Vagina (tissue), 2 donors: Measurements from ENCODE around the gene IGF2BP1. TPM values are rescaled to one million over a fixed set of nuclear protein-coding genes. Genes with fewer than 3 reads are reported as not detected.

Source experiments
- DNase-seq, 2 donors: peaks; one replicate each; pipeline ENCODE4 v3.0.0-alpha.2; 2017; ENCODE audit errors: extremely low spot score in 2 of 2
- H3K27ac ChIP-seq: fragments of 200-600 bp; sonication (generic); one replicate; pipeline ENCODE4 v1.5.1; 2019
- H3K27me3 ChIP-seq: fragments of 200-600 bp; sonication (generic); one replicate; pipeline ENCODE4 v1.5.1; 2019
- H3K36me3 ChIP-seq, 2 donors: fragments of 200-600 bp; sonication (generic); one replicate each; pipeline ENCODE4 v1.5.1; 2017 to 2019
- H3K4me1 ChIP-seq: fragments of 200-600 bp; sonication (generic); one replicate; pipeline ENCODE4 v1.5.1; 2019
- H3K4me3 ChIP-seq, 2 donors: fragments of 200-600 bp; sonication (generic); 1 replicate in 1 of 2; 2 replicates in 1 of 2; pipeline ENCODE4 v1.5.1; 2016 to 2019
- H3K9me3 ChIP-seq: fragments of 200-600 bp; sonication (generic); one replicate; pipeline ENCODE4 v1.5.1; 2019
- POLR2A ChIP-seq, 2 donors: fragments of 450-650 bp; IDR thresholded peaks; one replicate each; pipeline ENCODE4 v1.6.1; 2017; ENCODE audit warnings: antibody characterized with exemption in 2 of 2, mild to moderate bottlenecking in 2 of 2, moderate library complexity in 2 of 2
- POLR2AphosphoS5 ChIP-seq, 2 donors: sonication (generic); formaldehyde crosslinking; IDR thresholded peaks; one replicate each; pipeline ENCODE4 v1.9.0; 2017; ENCODE audit warnings: antibody characterized with exemption in 2 of 2, mild to moderate bottlenecking in 2 of 2, low read depth in 1 of 2; ENCODE audit not compliant: insufficient read depth in 1 of 2
- intact Hi-C: fragments of 100-400 bp; cut with DNase I; formaldehyde crosslinking; loops from one replicate; pipeline ENCODE4 v1.15.1; 2023
- total RNA-seq: library from RNA; depleted of rRNA; stranded (reverse); fragments of >200 nt; gene quantifications from one replicate; pipeline ENCODE4 v1.2.3, GENCODE V29; 2016
- TF ChIP-seq, protein P1 (sequence below), 3 experiments: fragments of 450-650 bp in 2 of 3; fragments of 200-600 bp in 1 of 3; sonication (generic) in 1 of 3; IDR thresholded peaks; one replicate each; pipeline ENCODE4 v1.5.1; 2017 to 2019; ENCODE audit warnings: antibody characterized with exemption in 3 of 3, mild to moderate bottlenecking in 2 of 3, moderate library complexity in 2 of 3

Gene IGF2BP1
- total RNA-seq, 1 donor from 2014 or later = not detected

DNA sequence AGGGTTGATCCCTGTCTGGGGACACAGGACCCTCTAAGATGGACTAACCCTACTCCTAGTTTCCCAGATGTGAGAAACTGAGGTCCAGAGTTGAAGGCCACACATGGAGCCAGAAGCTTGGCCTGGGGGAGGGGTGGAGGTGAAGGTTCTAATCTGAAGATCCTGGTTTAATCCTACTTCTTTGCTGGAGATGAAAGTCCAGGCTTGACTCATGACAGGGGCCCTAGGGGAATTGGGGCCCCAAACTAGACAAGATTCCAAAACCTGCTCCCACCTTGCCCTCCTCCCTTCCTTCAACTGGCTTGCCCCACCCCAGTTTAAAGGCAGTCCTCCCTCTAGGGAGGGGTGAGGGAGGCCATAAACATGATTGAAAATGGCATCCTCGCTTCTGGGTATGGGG lies 21.6 kb downstream of the IGF2BP1 start:
- H3K36me3 ChIP-seq = no peaks in the 10 kb centered on the region

DNA sequence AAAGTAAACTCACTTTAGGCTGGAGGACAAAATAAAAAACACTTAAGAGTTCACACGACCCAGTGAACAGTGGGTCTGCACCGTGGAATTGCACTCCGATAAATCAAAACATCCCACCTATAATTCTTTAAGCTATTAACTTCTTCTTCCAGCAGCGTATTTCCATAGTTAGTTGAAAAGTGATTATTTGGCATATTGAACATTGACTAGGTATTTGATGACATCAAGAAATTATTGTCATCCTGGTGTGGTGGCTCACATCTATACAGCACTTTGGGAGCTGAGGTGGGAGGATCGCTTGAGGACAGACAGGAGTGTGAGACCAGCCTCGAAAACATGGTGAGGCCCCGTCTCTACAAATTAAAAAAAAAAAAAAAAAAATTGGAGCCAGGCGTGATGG lies 23.4 kb downstream of the IGF2BP1 start:
- Histone ChIP-seq H3K36me3 (no peaks in the 10 kb centered on the region), H3K27me3 (no peaks in the 10 kb centered on the region), H3K27ac (no peak overlapping the region), H3K4me1 (peaks cover 10% of the 10 kb centered on the region), H3K4me3 (no peak overlapping the region), H3K9me3 (no peaks in the 10 kb centered on the region)
- DNase-seq = no peak
- intact Hi-C loops = loop anchor here (10.0 kb wide), 1 partner anchor 56 kb away; the partner anchor contains the start of gene GIP
- no peak for TF ChIP-seq POLR2AphosphoS5 (IDR thresholded peaks at IDR 0.05; ENCODE audit: insufficient read depth in 1 of 2, low read depth in 1 of 2)

More for the DNA sequence above, 21.6 kb downstream of the IGF2BP1 start:
- H3K27me3 ChIP-seq = no peaks in the 10 kb centered on the region
- H3K27ac ChIP-seq = no peak overlapping the region
- intact Hi-C loops = no loop called here
- peaks cover 14% of the 10 kb centered on the region for H3K4me1 ChIP-seq
- TF ChIP-seq POLR2A (IDR thresholded peaks at IDR 0.05) (no peak), POLR2AphosphoS5 (IDR thresholded peaks at IDR 0.05; ENCODE audit: insufficient read depth in 1 of 2, low read depth in 1 of 2) (no peak)
- TF ChIP-seq, protein P1, sequence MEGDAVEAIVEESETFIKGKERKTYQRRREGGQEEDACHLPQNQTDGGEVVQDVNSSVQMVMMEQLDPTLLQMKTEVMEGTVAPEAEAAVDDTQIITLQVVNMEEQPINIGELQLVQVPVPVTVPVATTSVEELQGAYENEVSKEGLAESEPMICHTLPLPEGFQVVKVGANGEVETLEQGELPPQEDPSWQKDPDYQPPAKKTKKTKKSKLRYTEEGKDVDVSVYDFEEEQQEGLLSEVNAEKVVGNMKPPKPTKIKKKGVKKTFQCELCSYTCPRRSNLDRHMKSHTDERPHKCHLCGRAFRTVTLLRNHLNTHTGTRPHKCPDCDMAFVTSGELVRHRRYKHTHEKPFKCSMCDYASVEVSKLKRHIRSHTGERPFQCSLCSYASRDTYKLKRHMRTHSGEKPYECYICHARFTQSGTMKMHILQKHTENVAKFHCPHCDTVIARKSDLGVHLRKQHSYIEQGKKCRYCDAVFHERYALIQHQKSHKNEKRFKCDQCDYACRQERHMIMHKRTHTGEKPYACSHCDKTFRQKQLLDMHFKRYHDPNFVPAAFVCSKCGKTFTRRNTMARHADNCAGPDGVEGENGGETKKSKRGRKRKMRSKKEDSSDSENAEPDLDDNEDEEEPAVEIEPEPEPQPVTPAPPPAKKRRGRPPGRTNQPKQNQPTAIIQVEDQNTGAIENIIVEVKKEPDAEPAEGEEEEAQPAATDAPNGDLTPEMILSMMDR (IDR thresholded peaks at IDR 0.05) = no peak
- H3K4me3 ChIP-seq = no peak overlapping the region
- DNase-seq = no peak
- H3K9me3 ChIP-seq = no peaks in the 10 kb centered on the region

DNA sequence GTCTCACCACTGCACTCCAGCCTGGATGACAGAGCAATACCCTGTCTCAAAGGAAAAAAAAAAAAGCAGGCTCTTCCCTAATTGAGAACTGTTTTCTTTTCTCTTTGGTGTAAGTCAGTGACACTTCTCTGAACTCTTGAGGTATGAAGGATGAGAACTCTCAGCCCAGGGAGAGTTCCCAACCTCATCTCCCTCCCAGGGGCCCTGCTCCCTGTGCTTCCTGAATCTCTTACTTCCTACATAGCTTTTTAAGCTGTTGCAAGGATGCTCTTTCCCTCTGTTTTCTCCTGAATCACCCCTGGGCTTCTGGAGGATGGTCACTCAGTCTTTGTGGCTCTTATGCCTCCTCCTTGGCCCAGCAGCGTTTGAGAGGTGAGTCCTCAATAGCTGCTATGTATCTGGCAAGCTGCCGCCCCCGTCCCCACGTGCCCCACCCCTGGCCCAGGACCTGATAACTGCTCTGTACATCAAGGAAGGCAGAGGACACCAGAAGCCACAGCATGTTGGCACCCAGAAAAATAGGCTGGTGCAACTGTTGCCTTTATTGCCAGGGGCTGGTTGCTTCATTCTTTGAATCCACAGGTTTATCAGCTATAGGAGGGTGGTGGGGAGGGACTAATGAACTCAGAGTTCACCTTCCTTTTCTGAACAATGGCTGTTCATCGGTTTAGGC lies 24.0 kb downstream of the IGF2BP1 start:
- DNase-seq = no peak
- intact Hi-C loops = loop anchor here (10.0 kb wide), 1 partner anchor 56 kb away; the partner anchor contains the start of gene GIP

DNA sequence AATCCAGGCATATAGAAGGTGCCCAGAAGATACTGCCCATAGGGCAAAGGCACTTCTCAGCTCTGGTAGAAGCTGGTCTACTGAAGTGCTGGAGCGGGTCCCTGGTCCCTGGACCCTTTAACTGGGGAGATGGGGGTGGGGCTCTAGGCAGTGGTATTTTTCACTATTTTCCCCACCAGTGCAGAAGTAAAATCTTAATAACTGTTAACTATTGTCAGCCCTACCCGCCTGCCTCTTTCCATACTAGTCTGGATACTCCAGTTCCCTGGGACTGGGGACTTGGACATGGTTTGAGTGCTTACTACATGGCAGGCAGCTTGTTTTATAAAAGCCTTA lies 24.6 kb downstream of the IGF2BP1 start:
- DNase-seq = no peak
- H3K9me3 ChIP-seq = no peaks in the 10 kb centered on the region

More for the DNA sequence above, 24.0 kb downstream of the IGF2BP1 start:
- Histone ChIP-seq H3K36me3 (no peaks in the 10 kb centered on the region), H3K27ac (no peak overlapping the region), H3K4me1 (peaks cover 10% of the 10 kb centered on the region), H3K9me3 (no peaks in the 10 kb centered on the region), H3K27me3 (no peaks in the 10 kb centered on the region), H3K4me3 (no peak overlapping the region)
- TF ChIP-seq, protein P1 (IDR thresholded peaks at IDR 0.05) = no peak
- TF ChIP-seq POLR2A (IDR thresholded peaks at IDR 0.05) = no peak
- TF ChIP-seq POLR2AphosphoS5 (IDR thresholded peaks at IDR 0.05; ENCODE audit: insufficient read depth in 1 of 2, low read depth in 1 of 2) = no peak

DNA sequence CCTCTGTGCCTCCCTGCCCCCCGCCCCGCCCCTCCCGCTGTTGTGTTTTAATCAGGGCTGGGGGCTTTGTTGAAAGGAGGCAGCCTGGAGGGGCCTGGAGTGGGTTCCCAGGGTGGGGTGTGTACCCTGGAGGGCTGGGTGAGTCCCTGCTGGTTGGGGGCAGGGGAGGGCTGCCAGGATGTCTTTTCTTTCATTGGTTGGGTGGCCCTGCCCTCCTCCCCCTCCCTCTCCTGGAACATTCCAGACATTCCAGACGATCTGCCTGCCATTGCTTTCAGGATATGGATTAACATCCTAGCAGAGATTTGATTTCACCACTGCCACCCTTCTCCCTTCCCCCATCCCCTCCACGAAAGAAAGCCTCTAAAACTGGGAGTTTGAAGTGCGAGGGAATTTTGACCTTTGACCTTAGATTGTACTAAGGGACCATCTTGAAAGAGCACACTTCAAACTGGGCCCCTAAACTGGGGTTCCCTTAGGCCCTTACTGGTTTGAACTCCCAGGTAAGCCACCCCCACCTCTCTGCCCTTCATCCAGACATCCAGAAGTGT lies 25.3 kb downstream of the IGF2BP1 start:
- TF ChIP-seq POLR2A (IDR thresholded peaks at IDR 0.05) = no peak
- TF ChIP-seq POLR2AphosphoS5 (IDR thresholded peaks at IDR 0.05; ENCODE audit: insufficient read depth in 1 of 2, low read depth in 1 of 2) = no peak
- TF ChIP-seq, protein P1 (IDR thresholded peaks at IDR 0.05) = no peak
- intact Hi-C loops = loop anchor here (10.0 kb wide), 1 partner anchor 58 kb away; the partner anchor contains the start of gene GIP
- DNase-seq = no peak

More for the DNA sequence above, 24.6 kb downstream of the IGF2BP1 start:
- Histone ChIP-seq H3K4me1 (peaks cover 5% of the 10 kb centered on the region), H3K36me3 (no peaks in the 10 kb centered on the region), H3K27ac (no peak overlapping the region), H3K4me3 (no peak overlapping the region), H3K27me3 (no peaks in the 10 kb centered on the region)
- TF ChIP-seq POLR2AphosphoS5 (IDR thresholded peaks at IDR 0.05; ENCODE audit: insufficient read depth in 1 of 2, low read depth in 1 of 2) (no peak), POLR2A (IDR thresholded peaks at IDR 0.05) (no peak)
- TF ChIP-seq, protein P1 (IDR thresholded peaks at IDR 0.05) = no peak
- intact Hi-C loops = loop anchor here (10.0 kb wide), 1 partner anchor 57 kb away; the partner anchor contains the start of gene GIP

More for the DNA sequence above, 25.3 kb downstream of the IGF2BP1 start:
- no peak overlapping the region for H3K27ac ChIP-seq
- no peaks in the 10 kb centered on the region for H3K36me3 ChIP-seq
- H3K27me3 ChIP-seq = no peaks in the 10 kb centered on the region
- H3K9me3 ChIP-seq = no peaks in the 10 kb centered on the region
- H3K4me3 ChIP-seq = no peak overlapping the region
- no peaks in the 10 kb centered on the region for H3K4me1 ChIP-seq
